Trophoblast cell (in vitro differentiated cells and primary cell): ENCODE data around the gene GRP.

Experiments
- DNase-seq, 2 donors: peaks; one replicate each; pipeline ENCODE4 v3.0.0-alpha.2; 2016
- H2AFZ ChIP-seq: 2 replicates; pipeline ENCODE4 v1.6.1; 2013; ENCODE audit warnings: low read length, moderate library complexity, mild to moderate bottlenecking; ENCODE audit not compliant: insufficient read depth, poor library complexity
- H2AK5ac ChIP-seq: 2 replicates; pipeline ENCODE4 v1.6.1; 2013; ENCODE audit warnings: mild to moderate bottlenecking, low read length
- H2BK120ac ChIP-seq: 2 replicates; pipeline ENCODE4 v1.6.1; 2013; ENCODE audit warnings: low read length, mild to moderate bottlenecking, moderate library complexity; ENCODE audit not compliant: insufficient read depth, poor library complexity
- H2BK12ac ChIP-seq: 2 replicates; pipeline ENCODE4 v1.6.1; 2013; ENCODE audit warnings: mild to moderate bottlenecking, low read length, moderate library complexity
- H2BK5ac ChIP-seq: 2 replicates; pipeline ENCODE4 v1.6.1; 2013; ENCODE audit warnings: low read length, low read depth, moderate library complexity, mild to moderate bottlenecking; ENCODE audit not compliant: poor library complexity
- H3K14ac ChIP-seq: 2 replicates; pipeline ENCODE4 v1.6.1; 2013; ENCODE audit warnings: mild to moderate bottlenecking, low read length
- H3K18ac ChIP-seq: 2 replicates; pipeline ENCODE4 v1.6.1; 2013; ENCODE audit warnings: mild to moderate bottlenecking, low read length
- H3K23ac ChIP-seq: 2 replicates; pipeline ENCODE4 v1.6.1; 2013; ENCODE audit warnings: low read length
- H3K27ac ChIP-seq: 2 replicates; pipeline ENCODE4 v1.5.1; 2013; ENCODE audit warnings: low read depth, mild to moderate bottlenecking, inconsistent platforms, low read length, moderate library complexity
- H3K27me3 ChIP-seq: 2 replicates; pipeline ENCODE4 v1.6.1; 2013; ENCODE audit warnings: inconsistent platforms, mild to moderate bottlenecking, low read length, moderate library complexity; ENCODE audit not compliant: insufficient read depth
- H3K36me3 ChIP-seq, 2 experiments: 1 replicate in 1 of 2; 2 replicates in 1 of 2; pipeline ENCODE4 v1.6.1; 2013; ENCODE audit warnings: low read length in 2 of 2, mild to moderate bottlenecking in 2 of 2, moderate library complexity in 1 of 2; ENCODE audit not compliant: insufficient read depth in 2 of 2, control insufficient read depth in 1 of 2
- H3K4ac ChIP-seq: 2 replicates; pipeline ENCODE4 v1.6.1; 2013; ENCODE audit warnings: low read depth, mild to moderate bottlenecking, low read length, moderate library complexity
- H3K4me1 ChIP-seq, 2 experiments: 1 replicate in 1 of 2; 2 replicates in 1 of 2; pipeline ENCODE4 v1.6.1; 2013; ENCODE audit warnings: low read length in 2 of 2, mild to moderate bottlenecking in 2 of 2, moderate library complexity in 1 of 2; ENCODE audit not compliant: insufficient read depth in 2 of 2, control insufficient read depth in 1 of 2
- H3K4me2 ChIP-seq: 2 replicates; pipeline ENCODE4 v1.6.1; 2013; ENCODE audit warnings: inconsistent platforms, mild to moderate bottlenecking, low read length, moderate library complexity
- H3K4me3 ChIP-seq: 2 replicates; pipeline ENCODE4 v1.5.1; 2013; ENCODE audit warnings: mild to moderate bottlenecking, low read depth, low read length, inconsistent platforms
- H3K79me1 ChIP-seq: one replicate; pipeline ENCODE4 v1.6.1; 2013; ENCODE audit warnings: low read length
- H3K79me2 ChIP-seq: 2 replicates; pipeline ENCODE4 v1.6.1; 2013; ENCODE audit warnings: low read length, mild to moderate bottlenecking; ENCODE audit not compliant: control insufficient read depth, insufficient read depth, poor library complexity
- H3K9ac ChIP-seq: 2 replicates; pipeline ENCODE4 v1.6.1; 2013; ENCODE audit warnings: mild to moderate bottlenecking, low read length
- H3K9me3 ChIP-seq: 2 replicates; pipeline ENCODE4 v1.6.1; 2013; ENCODE audit warnings: low read depth, mild to moderate bottlenecking, control low read depth, inconsistent platforms, low read length; ENCODE audit not compliant: insufficient read depth
- H4K12ac ChIP-seq: 2 replicates; pipeline ENCODE4 v1.6.1; 2013; ENCODE audit warnings: low read depth, mild to moderate bottlenecking, low read length, moderate library complexity
- H4K8ac ChIP-seq: 2 replicates; pipeline ENCODE4 v1.6.1; 2013; ENCODE audit warnings: low read depth, mild to moderate bottlenecking, low read length, moderate library complexity
- H4K91ac ChIP-seq: one replicate; pipeline ENCODE4 v1.6.1; 2013; ENCODE audit warnings: low read depth, mild to moderate bottlenecking, low read length, moderate library complexity
- WGBS: extraction: QIAGEN DNeasy Blood & Tissue Kit; methylation state at CpG from one replicate; pipeline ENCODE4 v1.1.7; 2013; ENCODE audit warnings: missing lambda C conversion rate; ENCODE audit not compliant: insufficient read length, insufficient coverage; ENCODE audit errors: extremely low coverage; 5-methylcytosine and 5-hydroxymethylcytosine counted together

Gene GRP

DNA sequence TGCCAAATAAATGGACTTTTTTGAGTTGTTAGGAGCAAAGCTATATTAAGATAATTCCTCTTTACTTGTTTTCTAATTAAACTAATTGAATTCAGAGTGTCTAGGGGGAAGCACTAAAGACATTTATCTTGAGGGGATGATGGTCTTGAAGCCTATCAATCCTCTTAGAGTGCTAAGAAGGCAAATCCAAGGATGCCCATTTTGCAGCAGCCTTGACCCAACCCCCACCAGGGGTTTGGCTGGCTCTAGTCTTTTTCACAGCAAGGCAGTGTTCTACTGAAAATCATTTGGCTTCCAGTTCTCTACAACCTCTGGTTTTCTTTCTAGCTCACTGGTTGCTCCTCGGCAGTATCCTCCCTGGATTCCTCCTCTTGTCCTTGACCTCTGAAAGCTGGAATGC, 59.8 kb downstream of the GRP start:
- no peak overlapping the region for H4K12ac ChIP-seq
- no peak overlapping the region for H3K14ac ChIP-seq
- no peak overlapping the region for H2BK12ac ChIP-seq

More for the DNA sequence above, 59.8 kb downstream of the GRP start:
- Histone ChIP-seq H3K4ac (no peak overlapping the region), H3K18ac (no peak overlapping the region), H3K36me3 (no peaks in the 10 kb centered on the region), H3K9me3 (no peaks in the 10 kb centered on the region), H3K4me1 (no peaks in the 10 kb centered on the region), H3K23ac (no peak overlapping the region), H3K4me3 (no peak overlapping the region), H3K4me2 (no peak overlapping the region), H3K27me3 (peaks cover 33% of the 10 kb centered on the region), H3K9ac (no peak overlapping the region), H2BK5ac (no peak overlapping the region), H2BK120ac (no peak overlapping the region), H2AFZ (no peak overlapping the region), H4K91ac (no peak overlapping the region), H3K79me1 (no peaks in the 10 kb centered on the region), H3K27ac (no peak overlapping the region), H4K8ac (no peak overlapping the region), H2AK5ac (no peak overlapping the region), H3K79me2 (no peaks in the 10 kb centered on the region)
- no CpG with 5 or more reads among the region's 1 CpG for WGBS
- no peak for DNase-seq
